ENCODE data around the gene HERPUD1. TPM values are rescaled to one million over a fixed set of nuclear protein-coding genes. Genes with fewer than 3 reads are reported as not detected.

The HERPUD1 gene
- total RNA-seq, 1 experiment from 2014 or later: 99.4 TPM

- TF ChIP-seq CTCF (conservative IDR thresholded peaks at IDR 0.05; ENCODE audit: low read depth, low read length) (no peak), EZH2 (IDR thresholded peaks at IDR 0.05; ENCODE audit: borderline replicate concordance, low read depth, low read length, poor library complexity, severe bottlenecking) (no peak)
- Histone ChIP-seq H3K4me3 (ENCODE audit: low read depth, low read length, poor library complexity, severe bottlenecking) (no peak overlapping the region), H3K4me1 (ENCODE audit: insufficient read depth, low read length, poor library complexity, severe bottlenecking) (peaks cover 11% of the 10 kb centered on the region), H3K9me3 (ENCODE audit: low read depth, low read length, poor library complexity, severe bottlenecking) (no peaks in the 10 kb centered on the region), H3K27me3 (replicated peaks; ENCODE audit: insufficient read depth, low read depth, low read length, poor library complexity) (no peaks in the 10 kb centered on the region), H3K27ac (ENCODE audit: low read depth, low read length, poor library complexity, severe bottlenecking) (no peak overlapping the region), H3K36me3 (ENCODE audit: insufficient read depth, low read length, poor library complexity, severe bottlenecking) (no peaks in the 10 kb centered on the region)
- no peak for DNase-seq (ENCODE audit: low spot score)
- ChIA-PET POLR2A (ENCODE audit: low non-redundant PET) (no interaction called here), CTCF (no interaction called here)
- intact Hi-C loops (cut with micrococcal nuclease; ENCODE audit: unreplicated experiment): no loop called here
- BruUV-seq (replicated peaks): no TSS peak
These were observed 4.5 kb upstream of the HERPUD1 start for GRCh38 chr16:56927471-56927870.

GRCh38 chr16:56929639-56930038, 2.3 kb upstream of the HERPUD1 start:
- no peak for DNase-seq (ENCODE audit: low spot score)
- no peak overlapping the region for H3K27ac ChIP-seq (ENCODE audit: low read depth, low read length, poor library complexity, severe bottlenecking)
- no peak overlapping the region for H3K4me3 ChIP-seq (ENCODE audit: low read depth, low read length, poor library complexity, severe bottlenecking)
- H3K27me3 ChIP-seq (replicated peaks; ENCODE audit: insufficient read depth, low read depth, low read length, poor library complexity): no peaks in the 10 kb centered on the region
- no peaks in the 10 kb centered on the region for H3K9me3 ChIP-seq (ENCODE audit: low read depth, low read length, poor library complexity, severe bottlenecking)
- no TSS peak for BruUV-seq (replicated peaks)
- H3K4me1 ChIP-seq (ENCODE audit: insufficient read depth, low read length, poor library complexity, severe bottlenecking): peaks cover 11% of the 10 kb centered on the region
- TF ChIP-seq CTCF (conservative IDR thresholded peaks at IDR 0.05; ENCODE audit: low read depth, low read length): no peak
- no peak for TF ChIP-seq EZH2 (IDR thresholded peaks at IDR 0.05; ENCODE audit: borderline replicate concordance, low read depth, low read length, poor library complexity, severe bottlenecking)
- intact Hi-C loops (cut with micrococcal nuclease; ENCODE audit: unreplicated experiment): no loop called here
- POLR2A ChIA-PET (ENCODE audit: low non-redundant PET): no interaction called here
- CTCF ChIA-PET: no interaction called here
- peaks cover 9% of the 10 kb centered on the region for H3K36me3 ChIP-seq (ENCODE audit: insufficient read depth, low read length, poor library complexity, severe bottlenecking)

- DNase-seq (ENCODE audit: low spot score): no peak
- Histone ChIP-seq H3K4me1 (ENCODE audit: insufficient read depth, low read length, poor library complexity, severe bottlenecking) (peaks cover 11% of the 10 kb centered on the region), H3K4me3 (ENCODE audit: low read depth, low read length, poor library complexity, severe bottlenecking) (no peak overlapping the region), H3K27me3 (replicated peaks; ENCODE audit: insufficient read depth, low read depth, low read length, poor library complexity) (no peaks in the 10 kb centered on the region), H3K27ac (ENCODE audit: low read depth, low read length, poor library complexity, severe bottlenecking) (peak overlapping the region; percentile 96), H3K36me3 (ENCODE audit: insufficient read depth, low read length, poor library complexity, severe bottlenecking) (peaks cover 18% of the 10 kb centered on the region), H3K9me3 (ENCODE audit: low read depth, low read length, poor library complexity, severe bottlenecking) (no peaks in the 10 kb centered on the region)
- no peak for TF ChIP-seq EZH2 (IDR thresholded peaks at IDR 0.05; ENCODE audit: borderline replicate concordance, low read depth, low read length, poor library complexity, severe bottlenecking)
- TF ChIP-seq CTCF (conservative IDR thresholded peaks at IDR 0.05; ENCODE audit: low read depth, low read length): no peak
- CTCF ChIA-PET: no interaction called here
- intact Hi-C loops (cut with micrococcal nuclease; ENCODE audit: unreplicated experiment): no loop called here
- no TSS peak for BruUV-seq (replicated peaks)
- POLR2A ChIA-PET (ENCODE audit: low non-redundant PET): interaction anchor here (0.7 kb wide), 2 partner anchors 130 to 517 kb away, joined by 7 to 15 read pairs; no protein-coding TSS in a partner anchor
These were observed 1.3 kb upstream of the HERPUD1 start for GRCh38 chr16:56930486-56931270.
